Stimulated activated CD4-positive, alpha-beta T cell treated with anti-CD3 and anti-CD28 coated beads, TNF-alpha, amount 100 ng/mL, for 4 hours (primary cell): ENCODE measurements around the gene TMEM54.

Experiments
- DNase-seq, 3 experiments: peaks; one replicate each; pipeline ENCODE4 v3.0.0-alpha.2; 2020; ENCODE audit warnings: low read depth in 3 of 3

Gene TMEM54

DNA sequence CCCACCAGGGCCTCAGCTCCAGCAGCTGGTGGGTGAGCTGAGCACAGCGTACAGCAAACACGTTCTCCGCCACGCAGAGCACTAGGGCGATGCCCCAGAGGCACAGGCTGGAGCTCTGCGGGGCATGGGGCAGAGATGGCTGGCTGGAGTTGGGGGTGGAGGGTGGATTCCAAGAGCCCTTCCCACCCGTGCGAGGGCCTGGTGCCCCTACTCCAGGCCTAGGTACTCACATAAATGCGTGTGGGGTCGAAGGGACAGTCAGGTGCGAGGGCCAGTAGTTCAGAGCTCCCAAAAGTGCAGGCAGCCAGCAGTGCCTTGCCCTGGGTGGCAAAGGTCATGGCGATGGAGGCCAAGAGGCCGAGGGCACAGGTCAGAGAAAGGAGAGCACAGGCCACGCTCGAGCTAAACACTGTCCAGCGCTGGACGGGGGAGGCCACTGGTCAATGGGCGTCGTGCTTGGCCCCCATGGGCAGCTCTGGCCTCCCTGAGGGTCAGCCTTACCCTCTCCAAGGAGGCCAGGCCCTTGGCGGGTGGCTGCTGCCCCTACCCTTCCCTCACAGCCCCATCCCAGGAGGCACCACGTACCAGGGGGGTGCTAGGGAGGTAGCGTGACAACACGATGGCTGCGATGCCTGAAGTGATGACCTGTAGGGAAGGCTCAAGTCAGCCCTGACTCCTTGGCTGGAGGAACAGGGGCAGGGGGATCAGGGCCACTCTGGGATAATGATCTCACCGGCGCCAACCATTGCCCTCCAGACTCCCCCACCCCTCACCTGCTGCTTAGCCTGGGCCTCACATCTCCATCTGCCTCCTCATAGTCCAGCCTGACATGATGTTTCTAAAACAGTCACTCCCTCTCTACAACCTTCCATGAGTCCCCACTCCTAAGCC lies 5.6 kb downstream of the TMEM54 start:
- DNase-seq = no peak

DNA sequence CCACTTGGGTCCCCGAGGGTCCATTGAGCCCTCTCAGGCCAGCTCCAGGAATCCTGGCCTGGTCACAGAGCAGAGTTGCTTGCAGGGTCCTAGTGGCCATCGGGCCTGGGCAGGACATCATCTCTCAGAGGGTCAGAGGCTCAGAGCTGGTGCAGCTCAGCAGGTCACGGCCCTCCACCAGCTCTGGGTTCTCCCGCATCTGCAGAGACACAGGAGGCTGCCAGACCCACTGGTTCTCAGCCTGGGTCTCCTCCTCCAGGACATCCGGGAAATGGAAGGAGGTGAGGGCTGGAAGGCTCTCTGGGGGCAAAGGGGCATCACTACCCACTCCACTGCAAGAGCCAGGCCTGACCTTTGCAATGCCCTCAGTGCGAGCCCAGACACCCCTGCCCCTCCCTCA lies 6.5 kb downstream of the TMEM54 start:
- DNase-seq = no peak

DNA sequence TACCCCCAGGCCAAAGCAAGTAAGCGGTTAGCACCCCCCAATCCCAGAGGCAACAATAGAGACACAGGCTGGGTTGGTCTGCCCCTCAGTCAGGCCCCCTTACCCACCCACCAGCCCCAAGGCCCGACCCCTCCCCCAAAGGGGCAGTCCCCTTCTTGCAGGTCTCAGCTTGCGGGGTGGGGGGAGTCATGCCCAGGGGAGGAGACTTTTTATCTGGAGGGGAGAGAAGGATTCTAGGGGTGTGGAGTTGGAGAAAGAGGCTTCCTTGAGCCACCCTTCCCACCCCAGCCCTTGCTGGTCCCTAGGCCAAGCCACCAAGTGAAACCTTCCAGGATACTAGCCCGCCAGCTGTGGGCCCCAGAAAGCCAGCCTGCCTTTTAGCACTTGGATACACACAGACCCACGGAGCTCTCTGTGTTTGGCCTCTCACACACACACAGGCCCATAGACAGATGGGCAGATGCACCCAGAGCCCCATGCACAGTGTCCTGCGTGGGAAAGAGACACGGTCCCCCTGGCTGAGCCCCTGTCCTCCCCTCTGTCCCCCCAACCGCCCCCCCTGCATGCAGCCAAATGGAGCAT lies 7.1 kb downstream of the TMEM54 start:
- DNase-seq = no peak

DNA sequence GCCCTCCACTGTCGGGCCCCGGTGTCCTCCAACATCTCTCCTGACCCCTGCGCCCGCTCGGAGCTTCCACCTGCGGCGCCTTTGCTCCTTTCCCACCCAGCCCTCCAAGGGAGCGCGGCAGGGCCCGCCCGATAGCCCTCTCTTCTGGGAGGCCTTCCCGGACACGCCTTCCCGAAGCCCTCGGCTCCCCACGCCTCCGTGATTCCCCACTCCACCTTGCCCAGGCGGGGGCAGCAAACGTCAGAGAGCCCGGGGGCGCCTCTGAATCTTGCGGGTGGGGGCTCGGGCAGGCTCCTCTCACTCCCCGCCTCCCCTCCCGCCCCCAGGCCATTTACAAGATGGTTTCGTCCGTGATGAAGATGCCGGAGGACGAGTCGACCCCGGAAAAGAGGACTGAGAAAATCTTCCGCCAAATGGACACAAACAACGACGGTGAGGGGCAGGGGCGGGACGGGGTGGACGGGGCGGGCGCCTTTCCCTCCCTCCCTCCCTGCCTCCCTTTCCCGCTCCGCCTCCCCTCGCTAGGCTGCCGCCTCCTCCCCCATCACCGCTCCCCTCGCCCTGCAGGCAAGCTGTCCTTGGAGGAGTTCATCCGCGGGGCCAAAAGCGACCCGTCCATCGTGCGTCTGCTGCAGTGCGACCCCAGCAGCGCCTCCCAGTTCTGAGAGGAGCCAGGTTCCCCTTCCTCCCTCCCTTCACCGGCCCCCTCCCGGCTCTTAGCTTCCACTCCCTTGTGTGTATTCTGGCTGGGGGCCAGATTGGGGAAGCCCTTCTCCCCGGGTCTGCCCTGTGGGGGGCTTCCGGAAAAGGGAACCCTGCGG lies 7.8 kb downstream of the TMEM54 start:
- DNase-seq = peak in 1 of 3 experiments; percentile 18

DNA sequence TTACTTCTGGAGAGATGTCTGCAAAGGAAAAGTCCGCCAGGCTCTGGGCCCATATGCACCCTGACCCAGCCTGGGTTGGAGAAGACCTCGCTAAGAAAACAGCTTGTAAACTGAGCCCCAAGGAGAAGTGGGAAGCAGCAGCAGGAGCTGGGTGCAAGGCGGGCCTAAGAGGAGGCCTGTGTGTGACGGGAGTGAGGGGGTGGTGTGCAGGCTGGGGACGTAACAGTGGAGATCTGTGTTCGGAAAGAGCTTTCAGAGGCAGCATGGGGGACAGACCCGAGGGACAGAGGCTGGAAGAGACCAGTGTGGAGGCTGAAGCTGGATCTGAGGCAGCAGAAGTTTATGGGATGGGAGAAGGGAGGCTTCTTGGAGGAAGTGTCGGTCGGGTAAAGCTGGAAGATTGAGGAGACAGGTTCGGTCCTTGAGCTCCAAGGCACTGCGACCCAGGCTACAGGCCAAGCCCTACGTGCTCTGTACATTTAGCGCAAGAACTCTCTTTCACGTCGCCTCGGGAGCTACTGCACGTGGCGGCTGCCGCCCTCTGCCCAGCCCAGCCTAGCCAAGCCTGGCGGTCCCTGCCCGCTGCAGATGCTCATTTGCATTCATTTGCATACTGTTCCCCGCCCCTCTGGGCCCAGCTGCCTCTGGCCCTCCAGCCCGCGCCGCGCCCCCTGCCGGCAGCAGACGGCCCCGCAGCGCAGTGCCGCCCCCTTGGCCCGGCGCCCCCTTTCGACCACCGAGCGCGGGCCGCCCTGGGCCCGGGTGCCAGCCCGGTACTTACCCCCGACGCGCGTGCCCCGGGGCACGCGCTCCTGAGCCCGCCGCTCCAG lies 8.6 kb downstream of the TMEM54 start:
- DNase-seq = no peak

DNA sequence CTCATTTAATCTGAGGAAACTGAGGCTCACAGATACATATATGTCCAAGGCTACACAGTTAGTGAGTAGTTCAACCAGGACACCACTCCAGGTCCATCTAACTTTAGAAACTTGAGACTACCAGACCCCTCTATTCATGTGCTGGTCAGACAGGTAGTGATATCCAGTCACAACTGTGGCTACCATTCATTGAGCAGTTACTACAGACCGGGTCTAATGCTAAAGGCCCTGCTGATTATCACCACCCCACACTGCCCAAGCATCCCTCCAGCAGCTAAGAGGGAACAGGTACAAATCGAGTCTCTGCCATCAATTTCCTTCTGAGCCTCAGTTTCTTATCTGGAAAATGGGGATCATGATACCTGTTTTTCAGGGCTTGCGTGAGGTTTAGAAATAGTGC lies 9.6 kb downstream of the TMEM54 start:
- no peak for DNase-seq

DNA sequence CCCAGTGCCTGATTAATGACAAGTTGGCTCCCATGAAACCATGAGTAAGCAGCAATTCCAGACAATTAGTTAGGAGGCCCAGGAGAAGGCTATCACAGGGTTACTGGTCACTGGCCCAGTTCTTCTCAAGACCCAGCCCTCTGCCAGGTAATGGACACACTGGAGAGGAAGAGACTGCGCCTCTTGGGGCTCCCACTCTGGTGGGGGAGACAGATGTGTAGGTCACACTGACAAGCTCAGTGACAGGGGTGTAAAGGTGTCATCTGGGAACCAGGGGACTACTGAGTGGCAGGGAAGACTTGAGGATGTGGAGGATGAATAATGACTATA lies 10.0 kb downstream of the TMEM54 start:
- DNase-seq = no peak

DNA sequence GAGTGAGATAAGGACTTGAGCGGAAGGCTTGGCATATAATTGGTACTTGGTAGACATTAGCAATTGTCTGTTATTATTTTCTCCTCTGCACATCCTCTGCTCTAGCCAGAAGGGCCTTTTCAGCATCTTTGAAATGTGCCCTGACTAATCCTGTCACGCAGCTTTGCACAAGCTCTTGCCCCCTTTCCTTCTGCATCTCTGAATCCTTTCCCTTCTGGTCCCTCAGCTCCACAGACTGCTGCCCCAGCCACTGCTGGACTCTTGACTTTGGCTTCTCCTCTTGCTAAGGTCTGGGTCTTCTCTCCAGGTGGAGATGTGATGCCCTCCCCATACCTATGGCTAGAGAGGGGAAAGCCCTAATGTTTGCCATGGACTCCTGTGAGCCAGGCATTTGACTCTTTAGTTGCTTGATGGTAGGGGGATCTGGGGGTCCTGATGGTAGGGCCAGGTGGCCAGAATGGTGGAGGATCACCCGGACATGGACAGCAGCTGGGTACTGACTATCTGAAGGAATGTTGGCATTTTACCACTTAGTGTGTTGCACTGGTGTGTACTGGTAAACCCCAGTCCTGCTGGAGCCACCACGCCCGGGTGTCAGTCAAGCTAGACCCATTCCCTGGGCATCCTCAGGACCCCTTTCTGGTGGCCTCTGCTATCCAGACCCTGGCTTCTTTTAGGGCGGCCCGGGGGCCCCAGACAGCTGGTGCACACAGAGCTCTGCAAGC lies 10.5 kb downstream of the TMEM54 start:
- no peak for DNase-seq

DNA sequence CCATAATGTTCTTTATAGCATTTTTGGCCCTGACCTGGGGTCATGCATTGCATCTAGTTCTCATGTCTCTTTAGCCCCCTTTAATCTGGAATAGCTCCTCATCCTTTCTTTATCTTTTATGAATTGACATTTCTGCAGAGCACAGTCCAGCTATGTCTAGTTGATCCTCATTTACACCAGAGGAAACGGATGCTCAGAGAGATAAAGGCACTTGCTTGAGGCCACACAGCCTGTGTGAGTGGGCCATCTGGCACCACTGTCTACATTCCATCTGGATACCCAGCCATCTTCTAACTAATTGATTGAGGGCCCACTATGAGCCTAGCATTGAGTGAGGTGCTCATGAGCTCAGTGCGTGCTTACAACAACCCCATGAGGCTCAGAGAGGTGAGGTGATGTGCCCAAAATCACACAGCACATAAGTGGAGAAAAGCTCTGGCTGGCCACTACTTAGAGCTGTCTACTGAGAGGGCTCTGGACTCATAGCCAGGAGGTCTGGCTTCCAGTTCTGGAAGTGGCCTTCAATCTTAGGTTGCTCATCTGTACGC lies 11.4 kb downstream of the TMEM54 start:
- no peak for DNase-seq

DNA sequence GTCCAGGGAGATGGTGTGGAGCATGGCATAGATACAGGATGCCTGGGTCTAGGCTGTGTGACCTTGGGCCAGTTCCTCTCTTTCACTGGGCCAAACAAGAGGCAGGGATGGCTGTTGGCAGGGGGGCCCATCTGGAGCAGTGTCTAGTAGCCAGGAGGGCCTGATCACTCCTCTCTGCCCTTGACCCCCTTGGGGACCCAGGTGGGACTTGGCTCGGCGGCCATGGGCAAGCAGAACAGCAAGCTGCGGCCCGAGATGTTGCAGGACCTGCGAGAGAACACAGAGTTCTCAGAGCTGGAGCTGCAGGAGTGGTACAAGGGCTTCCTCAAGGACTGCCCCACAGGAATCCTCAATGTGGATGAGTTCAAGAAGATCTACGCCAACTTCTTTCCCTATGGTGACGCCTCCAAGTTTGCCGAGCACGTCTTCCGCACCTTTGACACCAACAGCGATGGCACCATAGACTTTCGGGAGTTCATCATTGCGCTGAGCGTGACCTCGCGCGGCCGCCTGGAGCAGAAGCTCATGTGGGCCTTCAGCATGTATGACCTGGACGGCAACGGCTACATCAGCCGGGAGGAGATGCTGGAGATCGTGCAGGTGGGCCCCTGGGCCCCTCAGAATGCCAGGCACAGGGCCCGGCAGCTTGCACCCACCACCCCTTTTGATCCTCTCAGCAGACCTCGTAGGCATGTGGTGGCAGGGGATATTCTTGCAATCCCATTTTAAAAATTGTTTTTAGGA lies 12.3 kb downstream of the TMEM54 start:
- DNase-seq = no peak

DNA sequence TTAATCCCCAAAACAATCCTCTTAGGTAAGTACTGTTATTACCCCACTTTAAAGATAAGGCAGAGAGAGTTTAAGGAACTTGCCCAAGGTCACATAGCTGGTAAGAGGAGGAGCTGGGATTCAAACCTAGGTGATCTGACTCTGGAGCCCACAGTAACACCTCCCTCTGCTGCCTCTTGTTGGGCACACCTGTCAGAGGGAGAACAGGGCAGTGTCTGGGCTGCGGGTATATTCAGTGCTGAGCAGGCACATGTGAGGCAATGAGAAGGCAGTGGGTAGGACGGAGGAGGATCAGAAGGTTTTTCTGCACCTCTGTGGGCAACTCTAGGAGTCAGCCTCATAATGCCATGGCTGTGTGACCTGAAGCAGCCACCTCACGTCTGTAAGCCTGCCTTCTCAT lies 13.1 kb downstream of the TMEM54 start:
- DNase-seq = no peak

DNA sequence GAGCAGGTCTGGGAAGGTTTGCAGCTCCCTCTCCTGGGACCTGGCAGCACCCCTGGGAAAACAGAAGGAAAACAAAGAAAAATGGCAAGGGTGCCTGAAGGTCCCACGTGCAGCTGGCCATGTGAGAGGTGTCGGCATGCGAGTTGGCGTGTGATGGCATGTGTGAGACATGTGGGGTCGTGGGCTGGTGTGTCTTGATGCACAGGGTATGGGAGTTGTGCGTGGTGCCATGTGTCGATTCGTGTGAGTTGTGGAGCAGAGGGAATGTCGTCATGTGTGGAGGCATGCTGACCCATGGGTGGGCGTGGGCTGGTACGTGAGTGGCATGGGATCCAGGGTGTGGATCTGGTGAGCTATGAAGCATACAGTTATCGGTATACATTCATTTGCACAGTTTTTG lies 13.6 kb downstream of the TMEM54 start:
- DNase-seq = no peak

DNA sequence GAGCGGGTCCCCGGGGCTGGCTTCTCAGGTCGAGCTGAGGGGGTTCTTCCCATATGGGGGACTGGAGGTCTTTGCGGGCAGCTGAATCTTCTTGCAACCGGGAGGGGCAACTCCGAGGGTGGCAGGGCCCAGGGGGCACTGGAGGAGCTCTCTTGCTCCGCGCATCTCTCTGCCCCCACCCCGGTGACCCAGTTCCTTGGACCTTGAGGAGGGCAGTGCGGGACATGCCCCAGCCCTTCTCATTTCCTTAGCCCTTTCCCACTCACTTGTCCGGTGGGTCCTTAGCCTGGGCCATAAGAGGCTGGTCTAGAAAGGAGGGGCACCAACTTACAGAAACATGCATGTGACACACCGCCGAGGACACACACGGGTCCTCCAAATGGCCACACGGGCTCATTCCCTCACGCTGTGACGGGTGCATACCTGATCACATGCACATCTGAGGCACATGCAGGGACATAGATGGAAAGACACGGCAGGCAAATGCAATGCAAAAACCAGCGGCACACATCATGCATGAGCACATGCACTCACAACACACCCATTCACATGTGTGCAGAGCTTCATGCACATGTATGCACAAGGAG lies 14.3 kb downstream of the TMEM54 start:
- DNase-seq = no peak

DNA sequence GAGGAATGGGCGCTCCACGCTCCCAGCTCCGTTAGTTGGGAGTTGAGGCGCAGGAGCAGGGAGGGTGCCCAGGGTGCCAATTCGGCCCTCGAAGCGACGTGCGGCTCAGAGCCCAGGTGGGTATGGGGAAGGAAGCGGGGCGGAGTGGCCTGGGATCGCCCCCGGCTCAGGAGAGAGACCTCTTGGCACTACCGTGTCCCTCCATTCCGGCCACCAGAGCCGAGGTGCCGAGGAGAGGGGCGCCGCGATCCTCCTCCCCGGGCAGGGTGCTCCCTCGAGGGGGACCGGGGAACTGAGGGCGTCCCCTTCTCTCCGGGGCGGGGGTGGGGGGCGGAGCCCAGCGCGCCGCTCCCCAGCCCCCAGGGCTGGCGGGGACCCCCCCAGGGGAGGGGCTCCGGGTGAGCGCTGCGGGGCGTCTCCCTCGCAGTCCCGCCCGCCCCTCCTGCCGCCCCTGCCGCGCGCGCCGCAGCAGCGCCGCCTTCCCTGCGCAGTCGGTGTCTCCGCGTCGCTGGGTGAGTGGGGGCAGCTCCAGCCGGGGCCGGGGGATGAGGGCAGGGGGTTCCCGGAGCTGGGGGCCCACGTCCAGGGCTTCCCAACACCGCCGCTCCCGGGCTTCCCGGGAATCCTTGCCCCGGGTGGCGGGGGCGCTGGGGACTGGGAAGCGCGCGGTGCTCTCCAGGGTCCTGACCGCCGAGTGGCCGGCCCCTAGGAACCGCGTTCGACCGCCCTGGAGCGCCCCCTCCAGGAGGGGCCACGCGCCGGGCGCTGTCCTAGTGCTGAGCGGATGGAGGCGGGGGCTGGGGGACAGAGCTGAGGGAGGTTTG lies 15.0 kb downstream of the TMEM54 start, which contains the start of gene HPCA:
Gene HPCA, plus strand, starts transcription at position 488 of the 824 bp plus-strand sequence. CDS start 2,408 bp downstream, outside the sequence.
- DNase-seq = no peak

DNA sequence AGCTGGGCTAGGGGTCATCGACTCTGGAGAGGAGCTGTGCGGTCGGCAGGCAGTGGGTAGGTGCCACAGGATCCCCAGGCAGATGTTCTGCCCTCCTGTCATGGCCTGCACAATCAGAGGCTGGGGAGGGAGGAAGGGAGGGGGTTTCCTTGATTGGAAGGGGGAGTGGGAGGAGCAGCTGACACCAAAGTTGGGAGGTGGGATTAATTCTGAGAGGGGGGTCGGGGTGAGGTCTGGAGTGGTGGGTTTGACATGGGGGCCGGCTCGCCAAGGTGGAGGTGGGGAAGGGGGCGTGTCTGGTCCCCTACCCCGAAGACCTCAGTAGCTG lies 15.5 kb downstream of the TMEM54 start:
- DNase-seq = no peak

DNA sequence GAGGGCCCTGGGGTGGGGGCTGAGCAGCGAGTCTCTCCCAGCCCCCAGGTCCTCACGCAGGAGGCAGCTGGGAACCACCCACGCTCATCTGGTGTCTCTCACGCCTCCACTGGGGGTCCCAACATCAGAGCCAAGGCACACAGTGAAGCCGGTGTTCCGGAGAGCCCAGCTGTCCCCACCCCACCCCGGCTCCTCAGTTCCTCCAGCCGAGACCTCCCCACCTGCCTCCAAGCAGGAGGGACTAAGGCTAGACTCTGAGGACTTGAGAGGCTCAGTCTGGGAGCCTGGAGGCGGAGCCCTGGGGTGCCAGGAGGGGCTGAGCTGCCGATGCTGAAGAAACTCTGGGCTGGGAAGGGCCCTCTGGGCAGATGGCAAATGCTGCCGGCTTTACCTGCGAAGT lies 16.5 kb downstream of the TMEM54 start:
- no peak for DNase-seq

DNA sequence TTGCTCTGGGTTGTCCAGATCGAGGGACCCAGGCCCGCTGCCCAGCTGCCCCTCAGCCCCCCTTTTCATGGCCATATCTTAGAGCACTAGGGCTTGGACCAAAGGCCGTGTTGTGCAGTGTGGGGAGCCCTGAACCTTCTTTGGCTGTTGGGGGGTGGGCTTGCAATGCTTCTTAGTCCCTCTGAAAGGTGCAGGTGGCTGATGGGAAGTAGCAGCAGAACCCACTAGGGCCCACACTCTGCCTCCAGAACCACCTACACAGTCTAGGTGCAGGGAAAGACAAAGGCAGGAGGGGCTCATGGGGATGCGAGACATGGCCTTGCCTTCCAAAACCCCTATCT lies 17.2 kb downstream of the TMEM54 start:
- DNase-seq = no peak

DNA sequence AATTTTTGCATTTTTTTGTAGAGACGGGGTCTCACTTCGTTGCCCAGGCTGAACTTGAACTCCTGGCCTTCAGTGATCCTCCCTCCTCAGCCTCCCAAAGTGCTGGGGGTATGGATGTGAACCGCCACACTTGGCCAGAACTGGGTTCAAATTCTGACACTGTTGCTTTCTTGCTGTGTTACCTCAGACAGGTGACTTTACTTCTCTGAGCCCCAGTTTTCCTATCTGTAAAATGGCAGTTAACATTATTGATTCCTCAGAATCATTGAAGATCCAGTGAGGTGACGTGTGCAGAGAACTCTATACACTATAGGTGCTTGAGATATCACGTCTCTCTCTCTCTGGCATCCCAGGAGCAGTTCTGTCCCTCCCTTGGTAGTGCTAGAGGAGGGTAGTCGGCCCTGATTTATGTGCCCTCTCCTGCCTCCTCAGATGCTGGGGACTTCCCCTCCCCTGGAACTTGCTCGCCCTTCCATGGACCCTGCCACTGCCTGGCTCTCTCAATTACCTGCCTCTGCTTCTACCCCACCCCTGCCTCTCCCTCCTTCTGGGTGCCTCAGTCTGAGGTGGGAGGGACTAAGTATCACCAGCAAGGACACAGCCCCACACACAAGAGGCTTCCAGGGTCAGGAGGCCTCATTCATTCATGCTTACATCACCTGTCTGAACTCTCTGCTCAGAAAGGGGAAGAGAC lies 17.7 kb downstream of the TMEM54 start:
- DNase-seq = no peak
